Glutamatergic neuron (in vitro differentiated cells): ENCODE results near the gene ATP6V0A4. TPM values are rescaled to one million over a fixed set of nuclear protein-coding genes. Genes with fewer than 3 reads are reported as not detected.

ENCODE experiments used
- DNase-seq: peaks from one replicate; pipeline ENCODE4 v3.0.0; 2022
- H3K27ac Mint-ChIP-seq: one replicate; pipeline ENCODE4 v1.8.0; 2020; ENCODE audit warnings: mild to moderate bottlenecking, mixed read lengths, inconsistent platforms; ENCODE audit not compliant: unreplicated experiment
- H3K27me3 Mint-ChIP-seq: one replicate; pipeline ENCODE4 v1.8.0; 2020; ENCODE audit warnings: mild to moderate bottlenecking, moderate library complexity, mixed read lengths, inconsistent platforms; ENCODE audit not compliant: unreplicated experiment
- H3K36me3 Mint-ChIP-seq: one replicate; pipeline ENCODE4 v1.8.0; 2020; ENCODE audit warnings: mild to moderate bottlenecking, mixed read lengths, inconsistent platforms; ENCODE audit not compliant: unreplicated experiment
- H3K4me1 Mint-ChIP-seq: one replicate; pipeline ENCODE4 v1.8.0; 2020; ENCODE audit warnings: mild to moderate bottlenecking, low read depth, mixed read lengths, inconsistent platforms; ENCODE audit not compliant: unreplicated experiment
- H3K4me3 Mint-ChIP-seq: one replicate; pipeline ENCODE4 v1.8.0; 2020; ENCODE audit warnings: mild to moderate bottlenecking, mixed read lengths, inconsistent platforms; ENCODE audit not compliant: unreplicated experiment
- H3K9me3 Mint-ChIP-seq: one replicate; pipeline ENCODE4 v1.8.0; 2020; ENCODE audit warnings: mild to moderate bottlenecking, moderate library complexity, mixed read lengths, inconsistent platforms; ENCODE audit not compliant: unreplicated experiment
- total RNA-seq: library from RNA; stranded (reverse); fragmentation: NEBNext Ultra II Directional; extraction: Animal tissue kit (Norgen Biotek cat#: 25700); gene quantifications from one replicate; pipeline ENCODE4 v1.2.1, GENCODE V29; 2021; ENCODE audit not compliant: unreplicated experiment
- TF ChIP-seq, protein P1 (sequence below): fragments of 200-600 bp; sonication (generic); IDR thresholded peaks from one replicate; pipeline ENCODE4 v1.5.0; 2021; ENCODE audit not compliant: partially characterized antibody, unreplicated experiment

Gene ATP6V0A4
- total RNA-seq, 1 donor from 2014 or later: not detected

- peaks cover 2% of the 10 kb centered on the region for H3K9me3 Mint-ChIP-seq
- H3K27me3 Mint-ChIP-seq: no peaks in the 10 kb centered on the region
- no peaks in the 10 kb centered on the region for H3K36me3 Mint-ChIP-seq
- H3K4me1 Mint-ChIP-seq: no peaks in the 10 kb centered on the region
- H3K27ac Mint-ChIP-seq: peak overlapping the region; percentile 70
- TF ChIP-seq, protein P1, sequence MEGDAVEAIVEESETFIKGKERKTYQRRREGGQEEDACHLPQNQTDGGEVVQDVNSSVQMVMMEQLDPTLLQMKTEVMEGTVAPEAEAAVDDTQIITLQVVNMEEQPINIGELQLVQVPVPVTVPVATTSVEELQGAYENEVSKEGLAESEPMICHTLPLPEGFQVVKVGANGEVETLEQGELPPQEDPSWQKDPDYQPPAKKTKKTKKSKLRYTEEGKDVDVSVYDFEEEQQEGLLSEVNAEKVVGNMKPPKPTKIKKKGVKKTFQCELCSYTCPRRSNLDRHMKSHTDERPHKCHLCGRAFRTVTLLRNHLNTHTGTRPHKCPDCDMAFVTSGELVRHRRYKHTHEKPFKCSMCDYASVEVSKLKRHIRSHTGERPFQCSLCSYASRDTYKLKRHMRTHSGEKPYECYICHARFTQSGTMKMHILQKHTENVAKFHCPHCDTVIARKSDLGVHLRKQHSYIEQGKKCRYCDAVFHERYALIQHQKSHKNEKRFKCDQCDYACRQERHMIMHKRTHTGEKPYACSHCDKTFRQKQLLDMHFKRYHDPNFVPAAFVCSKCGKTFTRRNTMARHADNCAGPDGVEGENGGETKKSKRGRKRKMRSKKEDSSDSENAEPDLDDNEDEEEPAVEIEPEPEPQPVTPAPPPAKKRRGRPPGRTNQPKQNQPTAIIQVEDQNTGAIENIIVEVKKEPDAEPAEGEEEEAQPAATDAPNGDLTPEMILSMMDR: no peak
- no peak for DNase-seq
- no peak overlapping the region for H3K4me3 Mint-ChIP-seq
Observed at GRCh38 chr7:138768241-138768640, 29.8 kb downstream of the ATP6V0A4 start.

GRCh38 chr7:138756591-138757242 lies 41.3 kb downstream of the ATP6V0A4 start:
- H3K27me3 Mint-ChIP-seq: no peaks in the 10 kb centered on the region
- H3K27ac Mint-ChIP-seq: no peak overlapping the region
- H3K36me3 Mint-ChIP-seq: no peaks in the 10 kb centered on the region
- DNase-seq: no peak
- no peak overlapping the region for H3K4me3 Mint-ChIP-seq
- H3K4me1 Mint-ChIP-seq: peaks cover 3% of the 10 kb centered on the region
- H3K9me3 Mint-ChIP-seq: peaks cover 2% of the 10 kb centered on the region
- TF ChIP-seq, protein P1: no peak

DNA sequence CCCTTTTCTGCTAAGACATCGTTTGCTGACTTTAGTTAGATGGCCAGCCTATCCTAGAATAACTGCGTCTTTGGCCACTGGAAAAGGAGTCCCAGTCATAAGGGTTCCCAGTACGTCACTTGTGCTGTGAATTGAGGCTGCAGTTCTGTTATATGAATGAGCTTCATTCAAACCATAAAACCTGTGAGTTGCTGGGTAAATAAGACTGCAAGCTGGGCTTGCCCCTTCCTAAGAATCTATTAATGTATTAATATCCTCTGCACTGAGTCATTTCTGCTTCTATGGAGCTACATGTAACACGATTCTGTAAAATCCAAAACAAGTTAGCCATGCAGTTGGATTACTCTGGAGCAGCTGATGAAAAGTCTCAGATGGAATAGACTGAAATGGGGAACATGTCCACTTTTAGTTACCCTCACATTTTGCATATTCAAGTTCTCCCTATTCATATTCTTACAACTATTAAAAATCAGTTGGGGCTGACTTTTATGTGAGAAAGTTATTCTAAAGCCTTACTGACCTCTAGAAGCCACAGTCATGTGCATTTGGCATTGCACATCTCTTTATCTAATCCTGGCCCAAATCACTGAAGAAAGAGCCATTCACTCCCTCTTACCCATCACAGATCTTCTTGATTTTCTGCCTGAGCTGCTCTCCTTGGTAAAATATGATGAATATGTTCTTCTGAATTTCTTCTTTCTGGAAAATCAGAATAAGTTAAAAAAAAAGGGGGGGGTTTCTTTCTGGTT lies 42.0 kb downstream of the ATP6V0A4 start:
- no peaks in the 10 kb centered on the region for H3K36me3 Mint-ChIP-seq
- H3K4me1 Mint-ChIP-seq: peaks cover 8% of the 10 kb centered on the region
- no peak overlapping the region for H3K4me3 Mint-ChIP-seq
- DNase-seq: no peak
- TF ChIP-seq, protein P1: no peak
- no peak overlapping the region for H3K27ac Mint-ChIP-seq
- peaks cover 2% of the 10 kb centered on the region for H3K27me3 Mint-ChIP-seq
- peaks cover 2% of the 10 kb centered on the region for H3K9me3 Mint-ChIP-seq

DNA sequence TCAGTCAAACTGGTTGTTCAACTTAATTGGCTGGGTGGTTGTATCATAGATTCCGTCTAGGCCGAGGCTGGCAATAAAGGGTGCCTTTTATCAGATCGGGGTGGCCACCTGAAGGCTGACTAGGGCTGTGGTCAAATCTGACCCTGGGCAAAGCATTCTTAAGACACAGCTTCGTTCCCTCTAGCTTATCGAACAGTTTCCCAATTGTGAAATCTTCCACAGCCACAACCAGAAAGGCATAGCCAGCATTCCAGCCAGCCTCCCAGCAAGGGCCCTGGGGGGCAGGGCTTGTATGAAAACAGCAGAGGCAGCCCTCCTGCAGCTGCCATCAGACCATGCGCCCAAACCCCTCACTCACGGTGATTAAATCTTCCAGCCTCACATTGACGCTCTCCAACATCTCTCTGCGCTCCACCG lies 42.7 kb downstream of the ATP6V0A4 start:
- Mint-ChIP-seq H3K4me3 (no peak overlapping the region), H3K27ac (no peak overlapping the region), H3K4me1 (peaks cover 14% of the 10 kb centered on the region), H3K27me3 (peaks cover 2% of the 10 kb centered on the region), H3K36me3 (no peaks in the 10 kb centered on the region), H3K9me3 (peaks cover 2% of the 10 kb centered on the region)
- TF ChIP-seq, protein P1: no peak
- DNase-seq: peak; percentile 20

DNA sequence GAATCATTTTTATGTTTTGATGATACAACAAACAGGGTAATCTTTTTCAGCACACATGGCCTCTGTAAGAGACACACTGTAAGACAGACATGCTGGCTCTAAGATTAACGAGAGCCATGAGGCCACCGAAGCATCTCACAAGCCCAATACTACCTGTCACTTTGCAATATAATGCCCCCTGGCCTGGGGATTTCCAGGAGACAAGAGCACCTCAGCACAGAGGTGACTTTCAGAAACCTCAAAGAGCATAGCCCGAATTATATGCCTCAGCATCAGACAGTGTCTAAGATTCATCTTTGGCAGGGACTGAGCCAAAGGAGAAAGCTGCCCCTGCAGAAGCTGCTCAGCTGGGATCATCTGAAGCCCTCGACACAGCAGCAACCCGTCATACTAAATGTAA lies 44.4 kb downstream of the ATP6V0A4 start:
- H3K4me3 Mint-ChIP-seq: no peak overlapping the region

More for the DNA sequence above, 44.4 kb downstream of the ATP6V0A4 start:
- peaks cover 5% of the 10 kb centered on the region for H3K27me3 Mint-ChIP-seq
- TF ChIP-seq, protein P1: no peak
- peaks cover 2% of the 10 kb centered on the region for H3K9me3 Mint-ChIP-seq
- no peak overlapping the region for H3K27ac Mint-ChIP-seq
- no peak for DNase-seq
- peaks cover 14% of the 10 kb centered on the region for H3K4me1 Mint-ChIP-seq
- H3K36me3 Mint-ChIP-seq: no peaks in the 10 kb centered on the region
